ENCODE results near the gene PPP5C. TPM values are rescaled to one million over a fixed set of nuclear protein-coding genes. Genes with fewer than 3 reads are reported as not detected.

Gene PPP5C
- total RNA-seq, 4 donors from 2014 or later = 26.1 to 92.3 (median 62.5) TPM

DNA sequence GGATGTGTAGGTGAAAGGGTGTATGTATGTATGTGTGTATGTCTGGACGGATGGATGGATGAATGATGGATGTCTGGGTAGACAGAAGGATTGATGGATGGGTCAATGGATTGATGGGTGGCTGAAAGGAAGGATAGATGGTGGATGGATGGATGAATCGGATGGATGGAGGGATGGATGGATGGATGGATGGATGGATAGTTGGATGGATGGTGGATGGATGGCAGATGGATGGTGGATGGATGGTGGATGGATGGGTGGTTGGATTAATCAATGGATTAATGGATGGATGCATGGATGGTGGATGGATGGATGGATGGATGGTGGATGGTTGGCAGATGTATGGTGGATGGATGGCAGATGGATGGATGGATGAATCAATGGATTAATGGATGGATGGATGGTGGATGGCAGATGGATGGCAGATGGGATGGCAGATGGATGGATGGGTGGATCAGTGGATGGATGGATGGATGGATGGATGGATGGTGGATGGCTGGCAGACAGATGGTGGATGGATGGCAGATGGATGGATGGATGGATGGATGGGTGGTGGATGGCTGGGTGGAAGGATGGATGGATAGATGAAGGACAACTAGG lies 16.5 kb upstream of the PPP5C start:
- Histone ChIP-seq H3K4me3 (no peak overlapping the region), H3K27me3 (no peaks in the 10 kb centered on the region), H3K27ac (no peak overlapping the region), H3K9me3 (peaks cover 0 to 8% of the 10 kb centered on the region in 2 donors), H3K4me1 (no peaks in the 10 kb centered on the region), H3K36me3 (no peaks in the 10 kb centered on the region)
- no peak for DNase-seq
- intact Hi-C loops (cut with DNase I; ENCODE audit: low total_unique reads) = no loop called here
- TF ChIP-seq, protein P1, sequence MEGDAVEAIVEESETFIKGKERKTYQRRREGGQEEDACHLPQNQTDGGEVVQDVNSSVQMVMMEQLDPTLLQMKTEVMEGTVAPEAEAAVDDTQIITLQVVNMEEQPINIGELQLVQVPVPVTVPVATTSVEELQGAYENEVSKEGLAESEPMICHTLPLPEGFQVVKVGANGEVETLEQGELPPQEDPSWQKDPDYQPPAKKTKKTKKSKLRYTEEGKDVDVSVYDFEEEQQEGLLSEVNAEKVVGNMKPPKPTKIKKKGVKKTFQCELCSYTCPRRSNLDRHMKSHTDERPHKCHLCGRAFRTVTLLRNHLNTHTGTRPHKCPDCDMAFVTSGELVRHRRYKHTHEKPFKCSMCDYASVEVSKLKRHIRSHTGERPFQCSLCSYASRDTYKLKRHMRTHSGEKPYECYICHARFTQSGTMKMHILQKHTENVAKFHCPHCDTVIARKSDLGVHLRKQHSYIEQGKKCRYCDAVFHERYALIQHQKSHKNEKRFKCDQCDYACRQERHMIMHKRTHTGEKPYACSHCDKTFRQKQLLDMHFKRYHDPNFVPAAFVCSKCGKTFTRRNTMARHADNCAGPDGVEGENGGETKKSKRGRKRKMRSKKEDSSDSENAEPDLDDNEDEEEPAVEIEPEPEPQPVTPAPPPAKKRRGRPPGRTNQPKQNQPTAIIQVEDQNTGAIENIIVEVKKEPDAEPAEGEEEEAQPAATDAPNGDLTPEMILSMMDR (IDR thresholded peaks at IDR 0.05) = no peak
- TF ChIP-seq POLR2A (IDR thresholded peaks at IDR 0.05) = no peak

DNA sequence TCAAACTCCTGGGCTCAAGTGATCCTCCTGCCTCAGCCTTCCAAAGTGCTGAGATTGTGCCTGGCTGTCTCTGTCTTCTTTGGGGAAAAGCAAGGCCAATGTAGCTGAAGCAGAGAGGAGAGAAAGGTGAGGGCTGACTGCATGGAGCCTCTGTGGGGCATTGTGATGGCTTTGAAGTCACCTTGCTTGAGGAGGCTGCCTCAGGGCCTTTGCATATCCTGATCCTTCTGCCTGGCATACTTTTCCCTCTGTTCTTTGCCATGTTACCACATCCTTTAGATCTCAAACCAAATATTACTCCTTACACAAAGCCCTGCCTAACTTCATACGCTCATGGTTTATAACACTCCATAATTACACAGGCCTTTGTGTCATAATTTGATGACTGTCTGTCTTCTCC lies 9.4 kb upstream of the PPP5C start:
- no peaks in the 10 kb centered on the region for H3K4me1 ChIP-seq
- no peak overlapping the region for H3K4me3 ChIP-seq
- no peak for TF ChIP-seq POLR2A (IDR thresholded peaks at IDR 0.05)
- TF ChIP-seq, protein P1 (IDR thresholded peaks at IDR 0.05) = no peak
- no peaks in the 10 kb centered on the region for H3K36me3 ChIP-seq
- H3K9me3 ChIP-seq = no peaks in the 10 kb centered on the region
- intact Hi-C loops (cut with DNase I; ENCODE audit: low total_unique reads) = no loop called here
- DNase-seq = no peak
- H3K27me3 ChIP-seq = no peaks in the 10 kb centered on the region
- no peak overlapping the region for H3K27ac ChIP-seq

DNA sequence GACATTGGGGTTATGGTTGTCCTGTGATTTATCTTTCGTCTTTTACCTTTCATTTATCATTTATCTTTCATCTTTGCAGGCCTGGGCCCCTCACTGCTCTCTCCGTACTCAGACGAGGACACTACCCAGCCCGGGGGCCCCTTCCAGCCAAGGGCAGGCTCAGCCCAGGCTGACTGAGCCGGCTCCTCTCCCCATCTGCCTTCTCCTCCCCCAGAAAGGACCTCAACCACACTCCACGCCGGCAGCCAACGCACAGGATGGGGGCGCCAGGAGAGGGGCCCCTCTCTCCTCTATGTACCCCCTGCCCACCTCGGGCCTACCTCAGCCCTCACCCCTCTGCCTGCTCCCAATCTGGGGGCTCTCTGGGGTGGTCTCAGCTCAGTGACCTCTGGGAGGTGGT lies 7.4 kb upstream of the PPP5C start:
- Histone ChIP-seq H3K36me3 (no peaks in the 10 kb centered on the region), H3K4me1 (no peaks in the 10 kb centered on the region), H3K4me3 (no peak overlapping the region), H3K27ac (no peak overlapping the region), H3K27me3 (no peaks in the 10 kb centered on the region), H3K9me3 (no peaks in the 10 kb centered on the region)
- intact Hi-C loops (cut with DNase I; ENCODE audit: low total_unique reads) = no loop called here
- TF ChIP-seq POLR2A (IDR thresholded peaks at IDR 0.05) = no peak
- TF ChIP-seq, protein P1 (IDR thresholded peaks at IDR 0.05) = no peak
- no peak for DNase-seq

GRCh38 chr19:46340051-46340659 lies 6.7 kb upstream of the PPP5C start:
- H3K27ac ChIP-seq = no peak overlapping the region
- H3K4me3 ChIP-seq = no peak overlapping the region
- intact Hi-C loops (cut with DNase I; ENCODE audit: low total_unique reads) = no loop called here
- no peaks in the 10 kb centered on the region for H3K9me3 ChIP-seq
- no peaks in the 10 kb centered on the region for H3K27me3 ChIP-seq
- no peaks in the 10 kb centered on the region for H3K4me1 ChIP-seq
- DNase-seq = no peak
- TF ChIP-seq POLR2A (IDR thresholded peaks at IDR 0.05) = no peak
- TF ChIP-seq, protein P1 (IDR thresholded peaks at IDR 0.05) = no peak
- no peaks in the 10 kb centered on the region for H3K36me3 ChIP-seq

- intact Hi-C loops (cut with DNase I; ENCODE audit: low total_unique reads) = no loop called here
- no peaks in the 10 kb centered on the region for H3K36me3 ChIP-seq
Measured at GRCh38 chr19:46341937-46342336, 5.0 kb upstream of the PPP5C start.

More at GRCh38 chr19:46341937-46342336, 5.0 kb upstream of the PPP5C start:
- no peaks in the 10 kb centered on the region for H3K9me3 ChIP-seq
- no peak overlapping the region for H3K27ac ChIP-seq
- H3K4me3 ChIP-seq = no peak overlapping the region
- no peaks in the 10 kb centered on the region for H3K4me1 ChIP-seq
- H3K27me3 ChIP-seq = no peaks in the 10 kb centered on the region
- no peak for DNase-seq
- TF ChIP-seq, protein P1 (IDR thresholded peaks at IDR 0.05) = no peak
- no peak for TF ChIP-seq POLR2A (IDR thresholded peaks at IDR 0.05)

Data from uterus (tissue), 4 donors.